K562 (cell line): ENCODE data around the gene TSPAN14. TPM values are rescaled to one million over a fixed set of nuclear protein-coding genes. Genes with fewer than 3 reads are reported as not detected.
A peak's percentile ranks its signal among the peaks of the same experiment; 100 is the strongest.

Experiments
- CBX3 ChIP-seq, 2 experiments: IDR thresholded peaks; 1 replicate in 1 of 2; 2 replicates in 1 of 2; pipeline ENCODE4 v1.6.1; 2012; ENCODE audit warnings: inconsistent platforms in 2 of 2, low read length in 2 of 2, borderline replicate concordance in 1 of 2, control low read depth in 1 of 2
- HDAC8 ChIP-seq: fragments of 450-650 bp; IDR thresholded peaks from 2 replicates; pipeline ENCODE4 v1.6.1; 2016; ENCODE audit warnings: mild to moderate bottlenecking, missing genetic modification characterization, moderate library complexity, missing compliant biosample characterization
- HOXB6 ChIP-seq: fragments of 250-450 bp; sonication (Bioruptor Pico); IDR thresholded peaks from 2 replicates; pipeline ENCODE4 v1.5.1; 2022; ENCODE audit warnings: mild to moderate bottlenecking, borderline replicate concordance
- KDM1A ChIP-seq, 2 experiments: fragments of 450-650 bp; IDR thresholded peaks; 2 replicates each; pipeline ENCODE4 v1.6.1; 2016; ENCODE audit warnings: mild to moderate bottlenecking in 2 of 2
- MCM7 ChIP-seq, 2 experiments: fragments of 450-650 bp; IDR thresholded peaks; 2 replicates each; pipeline ENCODE4 v1.6.1; 2016 to 2018
- MTA1 ChIP-seq: fragments of 450-650 bp; IDR thresholded peaks from 2 replicates; pipeline ENCODE4 v1.6.1; 2017; ENCODE audit warnings: borderline replicate concordance
- NELFE ChIP-seq: IDR thresholded peaks from 2 replicates; pipeline ENCODE4 v1.6.1; 2011; ENCODE audit warnings: mild to moderate bottlenecking; ENCODE audit not compliant: insufficient read depth, insufficient read length
- PHF21A ChIP-seq: fragments of 450-650 bp; IDR thresholded peaks from 2 replicates; pipeline ENCODE4 v1.6.1; 2017; ENCODE audit warnings: low read depth, borderline replicate concordance
- POLR2H ChIP-seq: IDR thresholded peaks from 2 replicates; pipeline ENCODE4 v1.6.1; 2016; ENCODE audit warnings: missing genetic modification characterization, low read depth, mild to moderate bottlenecking, control low read depth, missing compliant biosample characterization, moderate library complexity
- SMAD4 ChIP-seq: fragments of 250-450 bp; sonication (Bioruptor Pico); conservative IDR thresholded peaks from 2 replicates; pipeline ENCODE4 v1.8.0; 2021; ENCODE audit warnings: inconsistent platforms, mild to moderate bottlenecking, moderate library complexity
- ZC3H8 ChIP-seq: fragments of 450-650 bp; IDR thresholded peaks from 2 replicates; pipeline ENCODE4 v1.6.1; 2017
- ZNF124 ChIP-seq: sonication (generic); formaldehyde crosslinking; IDR thresholded peaks from 2 replicates; pipeline ENCODE4 v1.8.1; 2022; ENCODE audit warnings: missing genetic modification reagents
- ZNF143 ChIP-seq: sonication (generic); formaldehyde crosslinking; IDR thresholded peaks from 2 replicates; pipeline ENCODE4 v1.9.0; 2022; ENCODE audit warnings: mild to moderate bottlenecking, missing genetic modification reagents
- ZNF57 ChIP-seq: fragments of 450-650 bp; formaldehyde crosslinking; IDR thresholded peaks from 2 replicates; pipeline ENCODE4 v1.4.0; 2020; ENCODE audit warnings: mild to moderate bottlenecking, moderate library complexity
- polyA plus RNA-seq, 8 experiments: library from polyadenylated mRNA; depleted of rRNA in 4 of 8; stranded (reverse) in 5 of 8; unstranded in 3 of 8; fragments of >200 nt; fragmentation: Nextera tagmentation in 2 of 8; fragmentation: Illumina TruSeq in 1 of 8; extraction: Ambion mirVana in 2 of 8; extraction: Trizol in 1 of 8; gene quantifications; 2 replicates each; pipeline versions ENCODE4 v1.2.1 to v1.2.3, GENCODE V29; 2011 to 2014; ENCODE audit warnings: inconsistent platforms in 1 of 8, missing spikeins in 1 of 8
- total RNA-seq, 7 experiments: library from RNA; depleted of rRNA in 6 of 7; stranded (reverse); fragments of >200 nt in 6 of 7; fragmentation: Illumina TruSeq in 2 of 7; extraction: Trizol in 2 of 7; gene quantifications; 2 replicates each; pipeline versions ENCODE4 v1.2.1 to v1.2.3, GENCODE V29; 2011 to 2021; ENCODE audit warnings: low replicate concordance in 1 of 7
- TF ChIP-seq, protein P1 (sequence below): sonication (generic); formaldehyde crosslinking; IDR thresholded peaks from 2 replicates; pipeline ENCODE4 v1.9.0; 2022; ENCODE audit warnings: mild to moderate bottlenecking, missing genetic modification reagents
- TF ChIP-seq, protein P2 (sequence below), 2 experiments: fragments of 450-650 bp; IDR thresholded peaks; 2 replicates each; pipeline ENCODE4 v1.6.1; 2018; ENCODE audit warnings: mild to moderate bottlenecking in 2 of 2, low read depth in 1 of 2; ENCODE audit not compliant: partially characterized antibody in 2 of 2
- TF ChIP-seq, protein P3 (sequence below): sonication (generic); formaldehyde crosslinking; IDR thresholded peaks from 2 replicates; pipeline ENCODE4 v1.8.0; 2022; ENCODE audit warnings: missing genetic modification reagents, mild to moderate bottlenecking, borderline replicate concordance
- TF ChIP-seq, protein P4 (sequence below): IDR thresholded peaks from 2 replicates; pipeline ENCODE4 v1.6.1; 2011; ENCODE audit warnings: borderline replicate concordance, low read depth, mild to moderate bottlenecking, moderate library complexity, low read length; ENCODE audit not compliant: insufficient read depth, poor library complexity, severe bottlenecking

TSPAN14 gene
- total and polyA plus RNA-seq, 9 of the 15 experiments (the other 6 are each of a cell fraction or from before 2014, with no cell fraction given), result 5.8 to 92.9 (median 23.3) TPM

DNA sequence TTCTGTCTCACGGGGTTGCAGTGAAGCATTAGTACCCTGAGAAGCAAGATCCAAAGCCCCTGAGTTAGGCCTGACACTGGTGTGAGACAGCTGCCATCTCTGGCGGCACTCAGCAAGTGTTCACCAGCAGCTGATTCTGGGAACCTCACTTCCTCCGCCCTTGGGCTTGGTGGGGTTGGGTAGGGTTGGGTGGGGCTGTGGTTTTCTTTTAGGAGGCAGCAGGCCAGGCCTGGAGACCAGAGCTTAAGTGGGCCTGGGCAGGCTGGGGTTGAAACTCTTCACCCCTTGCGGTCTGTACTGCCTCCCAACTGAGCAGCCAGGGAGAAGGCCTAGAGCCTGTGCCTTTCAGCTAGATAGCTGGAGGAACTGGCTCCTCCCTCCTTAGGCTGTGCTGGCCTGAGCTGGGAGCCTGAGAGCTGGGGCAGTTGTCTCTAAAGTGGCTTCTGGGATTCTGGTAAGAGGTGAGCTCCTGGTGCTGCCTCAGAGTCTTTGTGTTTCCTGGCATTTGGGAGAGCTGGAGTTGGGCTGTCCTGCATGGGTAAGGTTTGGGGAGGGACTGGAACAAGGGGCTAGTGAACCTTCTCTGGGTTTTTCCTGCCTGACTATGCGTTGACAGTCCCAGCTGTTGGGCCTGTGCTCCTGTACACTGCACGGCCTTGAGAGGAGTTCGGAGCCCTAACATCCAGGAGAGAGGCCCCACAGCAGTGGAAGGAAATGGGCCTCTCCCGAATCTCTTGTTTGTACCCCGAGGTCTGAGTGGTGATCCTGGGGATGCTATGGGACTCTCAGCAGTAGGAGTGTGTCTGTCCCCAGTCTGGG lies 5.1 kb downstream of the TSPAN14 start (continued):
- TF ChIP-seq HOXB6 (CRISPR knock-in tag) (no peak), ZNF57 (CRISPR knock-in tag) (no peak), ZNF143 (CRISPR knock-in tag) (no peak), HDAC8 (tag) (no peak), POLR2H (no peak), ZC3H8 (no peak), PHF21A (no peak), NELFE (no peak), ZNF124 (CRISPR knock-in tag) (no peak), CBX3 (IDR thresholded peaks at IDR 0.05; ENCODE audit: borderline replicate concordance in 1 of 2, low read length in 2 of 2) (no peak; a peak in 1 of 3 replicates), KDM1A (IDR thresholded peaks at IDR 0.05) (peak in 1 of 2 experiments; percentile 54; a peak in 2 of 4 replicates), SMAD4 (CRISPR knock-in tag) (peak; percentile 41; the same call in 1 of the 2 replicates), MCM7 (IDR thresholded peaks at IDR 0.05) (no peak), MTA1 (0 out of 2 replicates have a peak, but pooled peaks have one; percentile 39)
- TF ChIP-seq, protein P1, sequence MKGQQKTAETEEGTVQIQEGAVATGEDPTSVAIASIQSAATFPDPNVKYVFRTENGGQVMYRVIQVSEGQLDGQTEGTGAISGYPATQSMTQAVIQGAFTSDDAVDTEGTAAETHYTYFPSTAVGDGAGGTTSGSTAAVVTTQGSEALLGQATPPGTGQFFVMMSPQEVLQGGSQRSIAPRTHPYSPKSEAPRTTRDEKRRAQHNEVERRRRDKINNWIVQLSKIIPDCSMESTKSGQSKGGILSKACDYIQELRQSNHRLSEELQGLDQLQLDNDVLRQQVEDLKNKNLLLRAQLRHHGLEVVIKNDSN (CRISPR knock-in tag), result no peak
- TF ChIP-seq, protein P2, sequence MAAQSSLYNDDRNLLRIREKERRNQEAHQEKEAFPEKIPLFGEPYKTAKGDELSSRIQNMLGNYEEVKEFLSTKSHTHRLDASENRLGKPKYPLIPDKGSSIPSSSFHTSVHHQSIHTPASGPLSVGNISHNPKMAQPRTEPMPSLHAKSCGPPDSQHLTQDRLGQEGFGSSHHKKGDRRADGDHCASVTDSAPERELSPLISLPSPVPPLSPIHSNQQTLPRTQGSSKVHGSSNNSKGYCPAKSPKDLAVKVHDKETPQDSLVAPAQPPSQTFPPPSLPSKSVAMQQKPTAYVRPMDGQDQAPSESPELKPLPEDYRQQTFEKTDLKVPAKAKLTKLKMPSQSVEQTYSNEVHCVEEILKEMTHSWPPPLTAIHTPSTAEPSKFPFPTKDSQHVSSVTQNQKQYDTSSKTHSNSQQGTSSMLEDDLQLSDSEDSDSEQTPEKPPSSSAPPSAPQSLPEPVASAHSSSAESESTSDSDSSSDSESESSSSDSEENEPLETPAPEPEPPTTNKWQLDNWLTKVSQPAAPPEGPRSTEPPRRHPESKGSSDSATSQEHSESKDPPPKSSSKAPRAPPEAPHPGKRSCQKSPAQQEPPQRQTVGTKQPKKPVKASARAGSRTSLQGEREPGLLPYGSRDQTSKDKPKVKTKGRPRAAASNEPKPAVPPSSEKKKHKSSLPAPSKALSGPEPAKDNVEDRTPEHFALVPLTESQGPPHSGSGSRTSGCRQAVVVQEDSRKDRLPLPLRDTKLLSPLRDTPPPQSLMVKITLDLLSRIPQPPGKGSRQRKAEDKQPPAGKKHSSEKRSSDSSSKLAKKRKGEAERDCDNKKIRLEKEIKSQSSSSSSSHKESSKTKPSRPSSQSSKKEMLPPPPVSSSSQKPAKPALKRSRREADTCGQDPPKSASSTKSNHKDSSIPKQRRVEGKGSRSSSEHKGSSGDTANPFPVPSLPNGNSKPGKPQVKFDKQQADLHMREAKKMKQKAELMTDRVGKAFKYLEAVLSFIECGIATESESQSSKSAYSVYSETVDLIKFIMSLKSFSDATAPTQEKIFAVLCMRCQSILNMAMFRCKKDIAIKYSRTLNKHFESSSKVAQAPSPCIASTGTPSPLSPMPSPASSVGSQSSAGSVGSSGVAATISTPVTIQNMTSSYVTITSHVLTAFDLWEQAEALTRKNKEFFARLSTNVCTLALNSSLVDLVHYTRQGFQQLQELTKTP (IDR thresholded peaks at IDR 0.05; ENCODE audit: low read depth in 1 of 2, partially characterized antibody in 2 of 2), result no peak
- TF ChIP-seq, protein P3, sequence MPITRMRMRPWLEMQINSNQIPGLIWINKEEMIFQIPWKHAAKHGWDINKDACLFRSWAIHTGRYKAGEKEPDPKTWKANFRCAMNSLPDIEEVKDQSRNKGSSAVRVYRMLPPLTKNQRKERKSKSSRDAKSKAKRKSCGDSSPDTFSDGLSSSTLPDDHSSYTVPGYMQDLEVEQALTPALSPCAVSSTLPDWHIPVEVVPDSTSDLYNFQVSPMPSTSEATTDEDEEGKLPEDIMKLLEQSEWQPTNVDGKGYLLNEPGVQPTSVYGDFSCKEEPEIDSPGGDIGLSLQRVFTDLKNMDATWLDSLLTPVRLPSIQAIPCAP, result no peak
- TF ChIP-seq, protein P4, sequence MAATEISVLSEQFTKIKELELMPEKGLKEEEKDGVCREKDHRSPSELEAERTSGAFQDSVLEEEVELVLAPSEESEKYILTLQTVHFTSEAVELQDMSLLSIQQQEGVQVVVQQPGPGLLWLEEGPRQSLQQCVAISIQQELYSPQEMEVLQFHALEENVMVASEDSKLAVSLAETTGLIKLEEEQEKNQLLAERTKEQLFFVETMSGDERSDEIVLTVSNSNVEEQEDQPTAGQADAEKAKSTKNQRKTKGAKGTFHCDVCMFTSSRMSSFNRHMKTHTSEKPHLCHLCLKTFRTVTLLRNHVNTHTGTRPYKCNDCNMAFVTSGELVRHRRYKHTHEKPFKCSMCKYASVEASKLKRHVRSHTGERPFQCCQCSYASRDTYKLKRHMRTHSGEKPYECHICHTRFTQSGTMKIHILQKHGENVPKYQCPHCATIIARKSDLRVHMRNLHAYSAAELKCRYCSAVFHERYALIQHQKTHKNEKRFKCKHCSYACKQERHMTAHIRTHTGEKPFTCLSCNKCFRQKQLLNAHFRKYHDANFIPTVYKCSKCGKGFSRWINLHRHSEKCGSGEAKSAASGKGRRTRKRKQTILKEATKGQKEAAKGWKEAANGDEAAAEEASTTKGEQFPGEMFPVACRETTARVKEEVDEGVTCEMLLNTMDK, result no peak
